ENCODE data around the gene CRP.
"Not testable (repeated sequence)": the region's sequence is repeated elsewhere in the genome, so short reads cannot be mapped to it uniquely, and the experiment has no call there.

The CRP gene

DNA sequence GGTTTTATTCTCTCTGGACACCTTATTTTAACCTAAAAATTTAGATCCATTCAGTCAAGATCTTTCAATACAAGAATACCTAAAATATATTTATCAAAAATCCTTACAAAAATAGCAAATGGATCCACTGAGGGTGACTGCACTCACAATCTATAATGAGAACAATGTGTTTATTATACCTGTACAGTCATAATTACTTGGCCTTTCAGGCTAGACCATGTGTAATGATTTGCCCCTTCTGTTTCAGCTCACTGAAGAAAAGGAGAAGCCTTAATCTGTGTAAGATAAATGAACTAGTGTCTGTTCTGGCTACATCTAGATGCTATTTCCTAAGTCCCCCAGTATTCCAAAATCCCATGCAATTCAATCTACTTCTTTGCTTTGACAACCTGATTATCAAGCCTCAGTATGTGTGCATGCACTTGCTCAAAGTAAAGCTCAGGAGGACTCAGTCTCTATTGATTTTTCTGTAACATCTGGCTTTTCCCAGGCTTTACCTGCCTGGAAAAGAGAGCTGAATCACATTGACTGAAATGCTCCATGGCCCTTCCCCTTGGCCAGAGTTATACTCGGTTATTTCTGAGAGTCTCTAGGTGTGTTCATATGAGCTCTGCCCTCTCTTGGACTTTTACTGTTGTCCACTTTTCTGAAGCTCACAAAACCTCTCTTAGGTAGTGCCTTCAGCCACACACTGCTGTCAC, 27.6 kb downstream of the CRP start:
- H2AFZ ChIP-seq (ENCODE audit: low read depth, low read length): no peak overlapping the region
- ATAC-seq (ENCODE audit: insufficient read depth, low read depth): no peak
- peaks cover 8% of the 10 kb centered on the region for H3K27me3 ChIP-seq (ENCODE audit: insufficient read depth, low read length, poor library complexity)
- H3K27ac ChIP-seq (ENCODE audit: low read length): no peak overlapping the region
- H3K79me2 ChIP-seq (ENCODE audit: insufficient read depth, low read length): no peaks in the 10 kb centered on the region
- H3K9ac ChIP-seq (ENCODE audit: low read depth, low read length): no peak overlapping the region
- no peaks in the 10 kb centered on the region for H3K36me3 ChIP-seq (ENCODE audit: insufficient read depth, low read length)
- no peak overlapping the region for H3K4me2 ChIP-seq (ENCODE audit: insufficient read depth, low read length)
- no peaks in the 10 kb centered on the region for H4K20me1 ChIP-seq (ENCODE audit: insufficient read depth, low read length)
- no peaks in the 10 kb centered on the region for H3K9me3 ChIP-seq (ENCODE audit: insufficient read depth, low read length, severe bottlenecking)
- TF ChIP-seq, protein P1, sequence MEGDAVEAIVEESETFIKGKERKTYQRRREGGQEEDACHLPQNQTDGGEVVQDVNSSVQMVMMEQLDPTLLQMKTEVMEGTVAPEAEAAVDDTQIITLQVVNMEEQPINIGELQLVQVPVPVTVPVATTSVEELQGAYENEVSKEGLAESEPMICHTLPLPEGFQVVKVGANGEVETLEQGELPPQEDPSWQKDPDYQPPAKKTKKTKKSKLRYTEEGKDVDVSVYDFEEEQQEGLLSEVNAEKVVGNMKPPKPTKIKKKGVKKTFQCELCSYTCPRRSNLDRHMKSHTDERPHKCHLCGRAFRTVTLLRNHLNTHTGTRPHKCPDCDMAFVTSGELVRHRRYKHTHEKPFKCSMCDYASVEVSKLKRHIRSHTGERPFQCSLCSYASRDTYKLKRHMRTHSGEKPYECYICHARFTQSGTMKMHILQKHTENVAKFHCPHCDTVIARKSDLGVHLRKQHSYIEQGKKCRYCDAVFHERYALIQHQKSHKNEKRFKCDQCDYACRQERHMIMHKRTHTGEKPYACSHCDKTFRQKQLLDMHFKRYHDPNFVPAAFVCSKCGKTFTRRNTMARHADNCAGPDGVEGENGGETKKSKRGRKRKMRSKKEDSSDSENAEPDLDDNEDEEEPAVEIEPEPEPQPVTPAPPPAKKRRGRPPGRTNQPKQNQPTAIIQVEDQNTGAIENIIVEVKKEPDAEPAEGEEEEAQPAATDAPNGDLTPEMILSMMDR (IDR thresholded peaks at IDR 0.05; ENCODE audit: borderline replicate concordance, extremely low read depth, low read length, poor library complexity, severe bottlenecking): no peak
- H3K4me1 ChIP-seq (ENCODE audit: insufficient read depth, low read length): no peaks in the 10 kb centered on the region
- no peak for DNase-seq
- H3K4me3 ChIP-seq (ENCODE audit: low read depth in 1 of 2, low read length in 2 of 2): no peak overlapping the region

- DNase-seq (no peak), ATAC-seq (ENCODE audit: insufficient read depth, low read depth) (no peak)
- TF ChIP-seq, protein P1 (IDR thresholded peaks at IDR 0.05; ENCODE audit: borderline replicate concordance, extremely low read depth, low read length, poor library complexity, severe bottlenecking): no peak
- no peak for TF ChIP-seq EZH2 (IDR thresholded peaks at IDR 0.05; ENCODE audit: borderline replicate concordance, low read depth, low read length, severe bottlenecking)
- Histone ChIP-seq H3K9me3 (ENCODE audit: insufficient read depth, low read length, severe bottlenecking) (no peaks in the 10 kb centered on the region), H4K20me1 (ENCODE audit: insufficient read depth, low read length) (no peaks in the 10 kb centered on the region), H3K4me2 (ENCODE audit: insufficient read depth, low read length) (no peak overlapping the region), H3K79me2 (ENCODE audit: insufficient read depth, low read length) (no peaks in the 10 kb centered on the region), H3K36me3 (ENCODE audit: insufficient read depth, low read length) (no peaks in the 10 kb centered on the region), H3K4me3 (ENCODE audit: low read depth in 1 of 2, low read length in 2 of 2) (no peak overlapping the region), H3K27ac (ENCODE audit: low read length) (no peak overlapping the region), H3K27me3 (ENCODE audit: insufficient read depth, low read length, poor library complexity) (peaks cover 7% of the 10 kb centered on the region), H3K4me1 (ENCODE audit: insufficient read depth, low read length) (no peaks in the 10 kb centered on the region), H2AFZ (ENCODE audit: low read depth, low read length) (no peak overlapping the region), H3K9ac (ENCODE audit: low read depth, low read length) (no peak overlapping the region)
Measured at GRCh38 chr1:159678939-159679338, 35.5 kb downstream of the CRP start.

DNA sequence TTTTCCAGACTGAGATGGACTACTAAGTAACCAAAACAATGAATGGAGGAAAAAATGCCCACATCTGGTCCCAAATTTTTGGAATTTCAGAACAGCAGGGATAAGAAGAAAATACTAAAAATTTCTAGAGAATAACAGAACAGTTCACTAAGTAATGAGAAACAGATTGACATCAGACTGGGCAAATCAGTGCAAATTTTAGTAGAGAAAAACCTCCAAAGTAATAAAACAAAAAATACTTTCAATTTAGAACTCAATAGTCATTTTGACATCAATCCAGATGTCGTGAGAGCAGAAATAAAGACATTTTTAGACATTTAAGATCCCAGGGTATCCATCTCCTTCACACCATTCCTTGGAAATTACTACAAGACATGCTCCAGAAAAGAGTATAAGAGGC, 39.3 kb downstream of the CRP start:
- Histone ChIP-seq H4K20me1 (ENCODE audit: insufficient read depth, low read length) (no peaks in the 10 kb centered on the region), H3K4me1 (ENCODE audit: insufficient read depth, low read length) (no peaks in the 10 kb centered on the region), H2AFZ (ENCODE audit: low read depth, low read length) (no peak overlapping the region), H3K36me3 (ENCODE audit: insufficient read depth, low read length) (no peaks in the 10 kb centered on the region), H3K27ac (ENCODE audit: low read length) (no peak overlapping the region), H3K79me2 (ENCODE audit: insufficient read depth, low read length) (no peaks in the 10 kb centered on the region), H3K9me3 (ENCODE audit: insufficient read depth, low read length, severe bottlenecking) (no peaks in the 10 kb centered on the region), H3K9ac (ENCODE audit: low read depth, low read length) (no peak overlapping the region), H3K27me3 (ENCODE audit: insufficient read depth, low read length, poor library complexity) (peaks cover 14% of the 10 kb centered on the region), H3K4me2 (ENCODE audit: insufficient read depth, low read length) (no peak overlapping the region), H3K4me3 (ENCODE audit: low read depth in 1 of 2, low read length in 2 of 2) (no peak overlapping the region)
- TF ChIP-seq, protein P1 (IDR thresholded peaks at IDR 0.05; ENCODE audit: borderline replicate concordance, extremely low read depth, low read length, poor library complexity, severe bottlenecking): no peak
- no peak for TF ChIP-seq EZH2 (IDR thresholded peaks at IDR 0.05; ENCODE audit: borderline replicate concordance, low read depth, low read length, severe bottlenecking)
- ATAC-seq (ENCODE audit: insufficient read depth, low read depth) (no peak), DNase-seq (no peak)

- not testable (repeated sequence) for H3K4me2 ChIP-seq (ENCODE audit: insufficient read depth, low read length); H2AFZ ChIP-seq (ENCODE audit: low read depth, low read length); H4K20me1 ChIP-seq (ENCODE audit: insufficient read depth, low read length); H3K36me3 ChIP-seq (ENCODE audit: insufficient read depth, low read length); H3K4me3 ChIP-seq (ENCODE audit: low read depth in 1 of 2, low read length in 2 of 2); H3K4me1 ChIP-seq (ENCODE audit: insufficient read depth, low read length); H3K79me2 ChIP-seq (ENCODE audit: insufficient read depth, low read length); ATAC-seq (ENCODE audit: insufficient read depth, low read depth); DNase-seq; H3K27ac ChIP-seq (ENCODE audit: low read length); H3K9me3 ChIP-seq (ENCODE audit: insufficient read depth, low read length, severe bottlenecking); H3K9ac ChIP-seq (ENCODE audit: low read depth, low read length)
- H3K27me3 ChIP-seq (ENCODE audit: insufficient read depth, low read length, poor library complexity): peaks cover 11% of the 10 kb centered on the region
Measured at GRCh38 chr1:159672390-159672789, 42.0 kb downstream of the CRP start.
